GM23338 (cell line): Measurements from ENCODE around the gene EFHD2. TPM values are rescaled to one million over a fixed set of nuclear protein-coding genes. Genes with fewer than 3 reads are reported as not detected.

Source experiments
- ATAC-seq: fragments of 200-7000 bp; cut with Tn5 transposase; 3 replicates; pipeline ENCODE4 v1.9.1; 2020
- DNase-seq: peaks from one replicate; pipeline ENCODE4 v3.0.0-alpha.2; 2015; ENCODE audit warnings: low spot score
- H2AFZ ChIP-seq: fragments of 200-600 bp; sonication (generic); 2 replicates; pipeline ENCODE4 v1.8.0; 2016; ENCODE audit warnings: antibody characterized with exemption, mild to moderate bottlenecking, moderate library complexity
- H3F3A ChIP-seq: fragments of 200-600 bp; sonication (generic); replicated peaks from 2 replicates; pipeline ENCODE4 v1.8.0; 2017; ENCODE audit warnings: antibody characterized with exemption, mixed run types, low read depth
- H3K27ac ChIP-seq: fragments of 200-600 bp; sonication (generic); 2 replicates; pipeline ENCODE4 v1.6.1; 2016; ENCODE audit warnings: low read depth
- H3K27me3 ChIP-seq: fragments of 200-600 bp; sonication (generic); 2 replicates; pipeline ENCODE4 v1.8.0; 2016; ENCODE audit warnings: mild to moderate bottlenecking, mixed run types, moderate library complexity; ENCODE audit not compliant: insufficient read depth
- H3K36me3 ChIP-seq: fragments of 200-600 bp; sonication (generic); 2 replicates; pipeline ENCODE4 v1.8.0; 2016; ENCODE audit warnings: mild to moderate bottlenecking; ENCODE audit not compliant: insufficient read depth
- H3K4me1 ChIP-seq: fragments of 200-600 bp; sonication (generic); 2 replicates; pipeline ENCODE4 v1.8.0; 2016; ENCODE audit warnings: mild to moderate bottlenecking, moderate library complexity; ENCODE audit not compliant: insufficient read depth
- H3K4me2 ChIP-seq: fragments of 200-600 bp; sonication (generic); 2 replicates; pipeline ENCODE4 v1.7.1; 2017; ENCODE audit warnings: mixed run types
- H3K4me3 ChIP-seq: fragments of 200-600 bp; sonication (generic); 2 replicates; pipeline ENCODE4 v1.6.1; 2016; ENCODE audit warnings: mixed run types
- H3K79me2 ChIP-seq: fragments of 200-600 bp; sonication (generic); replicated peaks from 2 replicates; pipeline ENCODE4 v1.8.0; 2017; ENCODE audit warnings: mild to moderate bottlenecking; ENCODE audit not compliant: insufficient read depth
- H3K9me2 ChIP-seq: fragments of 200-600 bp; sonication (generic); 2 replicates; pipeline ENCODE4 v1.8.0; 2017; ENCODE audit not compliant: insufficient read depth
- H4K20me1 ChIP-seq: fragments of 200-600 bp; sonication (generic); replicated peaks from 2 replicates; pipeline ENCODE4 v1.8.0; 2017; ENCODE audit warnings: mild to moderate bottlenecking; ENCODE audit not compliant: insufficient read depth
- H3K27ac Mint-ChIP-seq: 2 replicates; pipeline ENCODE4 v1.8.0; 2020; ENCODE audit warnings: inconsistent platforms, mild to moderate bottlenecking, moderate library complexity, mixed read lengths
- H3K27me3 Mint-ChIP-seq: 3 replicates; pipeline ENCODE4 v1.8.0; 2022; ENCODE audit warnings: low read depth, mild to moderate bottlenecking, moderate library complexity, mixed read lengths, inconsistent platforms; ENCODE audit not compliant: insufficient read depth, poor library complexity
- H3K36me3 Mint-ChIP-seq: 3 replicates; pipeline ENCODE4 v1.8.0; 2021; ENCODE audit warnings: low read depth, mild to moderate bottlenecking, inconsistent platforms, moderate library complexity, mixed read lengths
- H3K4me1 Mint-ChIP-seq: 3 replicates; pipeline ENCODE4 v1.8.0; 2020; ENCODE audit warnings: mild to moderate bottlenecking, inconsistent platforms, mixed read lengths
- H3K4me3 Mint-ChIP-seq: 3 replicates; pipeline ENCODE4 v1.8.0; 2021; ENCODE audit warnings: moderate library complexity, mild to moderate bottlenecking, inconsistent platforms, mixed read lengths
- H3K9me3 Mint-ChIP-seq: 3 replicates; pipeline ENCODE4 v1.8.0; 2020; ENCODE audit warnings: moderate library complexity, mild to moderate bottlenecking, inconsistent platforms, mixed read lengths
- CREB1 ChIP-seq: fragments of 250-450 bp; sonication (Bioruptor Pico); IDR thresholded peaks from 2 replicates; pipeline ENCODE4 v1.5.0; 2020; ENCODE audit warnings: low read depth, mild to moderate bottlenecking, moderate library complexity
- EZH2 ChIP-seq: fragments of 200-600 bp; sonication (generic); IDR thresholded peaks from one replicate; pipeline ENCODE4 v1.8.0; 2017; ENCODE audit warnings: antibody characterized with exemption, mild to moderate bottlenecking, low read depth; ENCODE audit not compliant: unreplicated experiment
- EZH2phosphoT487 ChIP-seq: fragments of 200-600 bp; sonication (generic); IDR thresholded peaks from one replicate; pipeline ENCODE4 v1.8.1; 2018; ENCODE audit warnings: antibody characterized with exemption; ENCODE audit not compliant: unreplicated experiment
- JUNB ChIP-seq: IDR thresholded peaks from one replicate; pipeline ENCODE4 v1.6.1; 2016; ENCODE audit warnings: antibody characterized with exemption; ENCODE audit not compliant: unreplicated experiment
- NANOG ChIP-seq: IDR thresholded peaks from 2 replicates; pipeline ENCODE4 v1.6.1; 2016; ENCODE audit warnings: antibody characterized with exemption, borderline replicate concordance
- POLR2AphosphoS5 ChIP-seq: IDR thresholded peaks from 2 replicates; pipeline ENCODE4 v1.6.1; 2016; ENCODE audit warnings: antibody characterized with exemption, low read depth
- STAT1 ChIP-seq: IDR thresholded peaks from one replicate; pipeline ENCODE4 v1.6.1; 2016; ENCODE audit warnings: antibody characterized with exemption; ENCODE audit not compliant: unreplicated experiment
- ZNF331 ChIP-seq: fragments of 250-450 bp; sonication (Bioruptor Pico); IDR thresholded peaks from 2 replicates; pipeline ENCODE4 v1.5.0; 2020; ENCODE audit warnings: low read depth, mild to moderate bottlenecking, moderate library complexity
- polyA plus RNA-seq: library from polyadenylated mRNA; unstranded; fragments of >200 nt; fragmentation: Nextera tagmentation; extraction: Ambion mirVana; gene quantifications from 2 replicates; pipeline ENCODE4 v1.2.1, GENCODE V29; 2016
- total RNA-seq: library from RNA; depleted of rRNA; stranded (reverse); fragments of >200 nt; shearing (Covaris generic); gene quantifications from 2 replicates; pipeline ENCODE4 v1.2.3, GENCODE V29; 2014
- TF ChIP-seq, protein P1 (sequence below): IDR thresholded peaks from one replicate; pipeline ENCODE4 v1.6.1; 2018; ENCODE audit warnings: antibody characterized with exemption; ENCODE audit not compliant: unreplicated experiment
- TF ChIP-seq, protein P2 (sequence below): fragments of 250-450 bp; sonication (Bioruptor Pico); IDR thresholded peaks from 2 replicates; pipeline ENCODE4 v1.5.0; 2020; ENCODE audit warnings: mild to moderate bottlenecking, moderate library complexity
- TF ChIP-seq, protein P3 (sequence below), 2 experiments: fragments of 200-600 bp in 1 of 2; sonication (generic) in 1 of 2; conservative IDR thresholded peaks; 2 replicates each; pipeline versions ENCODE4 v1.5.1 to v1.6.1; 2016 to 2017; ENCODE audit warnings: antibody characterized with exemption in 2 of 2, low read depth in 2 of 2, mild to moderate bottlenecking in 2 of 2, moderate library complexity in 1 of 2

The EFHD2 gene
- total and polyA plus RNA-seq, 2 experiments from 2014 or later, result 22.8 to 23.7 TPM

DNA sequence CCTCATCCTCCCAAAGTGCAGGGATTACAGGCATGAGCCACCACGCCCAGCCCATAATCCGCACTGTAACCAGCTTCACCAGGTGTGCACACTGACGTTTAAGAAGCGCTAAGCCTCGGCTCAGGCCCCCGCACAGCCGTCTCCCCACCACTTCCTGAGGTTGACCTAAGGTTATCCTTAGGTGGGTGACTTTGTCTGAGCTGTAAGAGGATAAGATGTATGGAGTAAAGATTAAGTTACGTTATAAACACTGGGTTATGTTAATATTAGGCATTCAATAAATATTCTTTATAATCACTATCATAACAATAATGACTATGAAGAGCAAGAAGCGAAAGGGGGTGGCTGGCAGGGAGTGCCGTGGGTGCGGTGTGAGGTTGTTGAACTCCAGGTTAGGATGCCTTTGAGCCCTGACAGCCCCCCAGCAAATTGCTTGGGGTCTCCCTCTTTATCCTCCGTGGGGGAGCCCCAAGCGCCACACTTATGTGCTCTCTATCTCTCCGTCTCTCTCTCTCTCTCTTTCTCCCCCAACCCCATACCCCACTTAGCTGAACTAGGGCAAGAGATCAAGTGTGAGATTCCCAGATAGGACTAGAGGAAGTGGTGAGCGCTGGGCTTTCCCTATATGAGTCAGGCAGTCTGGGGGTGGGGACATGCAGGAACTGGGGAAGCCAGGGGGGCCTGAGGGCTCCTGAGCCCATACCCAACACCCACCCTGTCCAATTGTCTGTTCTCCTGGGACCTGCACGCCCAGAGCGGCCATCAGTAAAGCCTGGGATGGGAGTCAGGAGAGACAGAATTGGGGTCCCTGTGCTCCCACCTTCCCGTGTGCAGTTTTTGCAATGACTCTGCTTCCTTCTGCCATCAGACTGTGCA, 7.6 kb downstream of the EFHD2 start:
- H2AFZ ChIP-seq, result no peak overlapping the region
- Mint-ChIP-seq H3K27ac (no peak overlapping the region; the same call in 1 of the 2 replicates), H3K4me1 (peaks cover 10% of the 10 kb centered on the region), H3K36me3 (peaks cover 5% of the 10 kb centered on the region; the same call in 2 of the 3 replicates), H3K27me3 (peaks cover 6% of the 10 kb centered on the region), H3K9me3 (peaks cover 8% of the 10 kb centered on the region; the same call in 2 of the 3 replicates), H3K4me3 (no peak overlapping the region)
- H3K79me2 ChIP-seq, result no peaks in the 10 kb centered on the region
- H3K4me3 ChIP-seq, result no peak overlapping the region
- no peak for ATAC-seq
- H4K20me1 ChIP-seq, result no peaks in the 10 kb centered on the region; the same call in 1 of the 2 replicates
- no peaks in the 10 kb centered on the region for H3K4me1 ChIP-seq
- H3K9me2 ChIP-seq, result no peaks in the 10 kb centered on the region
- TF ChIP-seq, protein P1, sequence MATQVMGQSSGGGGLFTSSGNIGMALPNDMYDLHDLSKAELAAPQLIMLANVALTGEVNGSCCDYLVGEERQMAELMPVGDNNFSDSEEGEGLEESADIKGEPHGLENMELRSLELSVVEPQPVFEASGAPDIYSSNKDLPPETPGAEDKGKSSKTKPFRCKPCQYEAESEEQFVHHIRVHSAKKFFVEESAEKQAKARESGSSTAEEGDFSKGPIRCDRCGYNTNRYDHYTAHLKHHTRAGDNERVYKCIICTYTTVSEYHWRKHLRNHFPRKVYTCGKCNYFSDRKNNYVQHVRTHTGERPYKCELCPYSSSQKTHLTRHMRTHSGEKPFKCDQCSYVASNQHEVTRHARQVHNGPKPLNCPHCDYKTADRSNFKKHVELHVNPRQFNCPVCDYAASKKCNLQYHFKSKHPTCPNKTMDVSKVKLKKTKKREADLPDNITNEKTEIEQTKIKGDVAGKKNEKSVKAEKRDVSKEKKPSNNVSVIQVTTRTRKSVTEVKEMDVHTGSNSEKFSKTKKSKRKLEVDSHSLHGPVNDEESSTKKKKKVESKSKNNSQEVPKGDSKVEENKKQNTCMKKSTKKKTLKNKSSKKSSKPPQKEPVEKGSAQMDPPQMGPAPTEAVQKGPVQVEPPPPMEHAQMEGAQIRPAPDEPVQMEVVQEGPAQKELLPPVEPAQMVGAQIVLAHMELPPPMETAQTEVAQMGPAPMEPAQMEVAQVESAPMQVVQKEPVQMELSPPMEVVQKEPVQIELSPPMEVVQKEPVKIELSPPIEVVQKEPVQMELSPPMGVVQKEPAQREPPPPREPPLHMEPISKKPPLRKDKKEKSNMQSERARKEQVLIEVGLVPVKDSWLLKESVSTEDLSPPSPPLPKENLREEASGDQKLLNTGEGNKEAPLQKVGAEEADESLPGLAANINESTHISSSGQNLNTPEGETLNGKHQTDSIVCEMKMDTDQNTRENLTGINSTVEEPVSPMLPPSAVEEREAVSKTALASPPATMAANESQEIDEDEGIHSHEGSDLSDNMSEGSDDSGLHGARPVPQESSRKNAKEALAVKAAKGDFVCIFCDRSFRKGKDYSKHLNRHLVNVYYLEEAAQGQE, result no peak
- TF ChIP-seq, protein P2, sequence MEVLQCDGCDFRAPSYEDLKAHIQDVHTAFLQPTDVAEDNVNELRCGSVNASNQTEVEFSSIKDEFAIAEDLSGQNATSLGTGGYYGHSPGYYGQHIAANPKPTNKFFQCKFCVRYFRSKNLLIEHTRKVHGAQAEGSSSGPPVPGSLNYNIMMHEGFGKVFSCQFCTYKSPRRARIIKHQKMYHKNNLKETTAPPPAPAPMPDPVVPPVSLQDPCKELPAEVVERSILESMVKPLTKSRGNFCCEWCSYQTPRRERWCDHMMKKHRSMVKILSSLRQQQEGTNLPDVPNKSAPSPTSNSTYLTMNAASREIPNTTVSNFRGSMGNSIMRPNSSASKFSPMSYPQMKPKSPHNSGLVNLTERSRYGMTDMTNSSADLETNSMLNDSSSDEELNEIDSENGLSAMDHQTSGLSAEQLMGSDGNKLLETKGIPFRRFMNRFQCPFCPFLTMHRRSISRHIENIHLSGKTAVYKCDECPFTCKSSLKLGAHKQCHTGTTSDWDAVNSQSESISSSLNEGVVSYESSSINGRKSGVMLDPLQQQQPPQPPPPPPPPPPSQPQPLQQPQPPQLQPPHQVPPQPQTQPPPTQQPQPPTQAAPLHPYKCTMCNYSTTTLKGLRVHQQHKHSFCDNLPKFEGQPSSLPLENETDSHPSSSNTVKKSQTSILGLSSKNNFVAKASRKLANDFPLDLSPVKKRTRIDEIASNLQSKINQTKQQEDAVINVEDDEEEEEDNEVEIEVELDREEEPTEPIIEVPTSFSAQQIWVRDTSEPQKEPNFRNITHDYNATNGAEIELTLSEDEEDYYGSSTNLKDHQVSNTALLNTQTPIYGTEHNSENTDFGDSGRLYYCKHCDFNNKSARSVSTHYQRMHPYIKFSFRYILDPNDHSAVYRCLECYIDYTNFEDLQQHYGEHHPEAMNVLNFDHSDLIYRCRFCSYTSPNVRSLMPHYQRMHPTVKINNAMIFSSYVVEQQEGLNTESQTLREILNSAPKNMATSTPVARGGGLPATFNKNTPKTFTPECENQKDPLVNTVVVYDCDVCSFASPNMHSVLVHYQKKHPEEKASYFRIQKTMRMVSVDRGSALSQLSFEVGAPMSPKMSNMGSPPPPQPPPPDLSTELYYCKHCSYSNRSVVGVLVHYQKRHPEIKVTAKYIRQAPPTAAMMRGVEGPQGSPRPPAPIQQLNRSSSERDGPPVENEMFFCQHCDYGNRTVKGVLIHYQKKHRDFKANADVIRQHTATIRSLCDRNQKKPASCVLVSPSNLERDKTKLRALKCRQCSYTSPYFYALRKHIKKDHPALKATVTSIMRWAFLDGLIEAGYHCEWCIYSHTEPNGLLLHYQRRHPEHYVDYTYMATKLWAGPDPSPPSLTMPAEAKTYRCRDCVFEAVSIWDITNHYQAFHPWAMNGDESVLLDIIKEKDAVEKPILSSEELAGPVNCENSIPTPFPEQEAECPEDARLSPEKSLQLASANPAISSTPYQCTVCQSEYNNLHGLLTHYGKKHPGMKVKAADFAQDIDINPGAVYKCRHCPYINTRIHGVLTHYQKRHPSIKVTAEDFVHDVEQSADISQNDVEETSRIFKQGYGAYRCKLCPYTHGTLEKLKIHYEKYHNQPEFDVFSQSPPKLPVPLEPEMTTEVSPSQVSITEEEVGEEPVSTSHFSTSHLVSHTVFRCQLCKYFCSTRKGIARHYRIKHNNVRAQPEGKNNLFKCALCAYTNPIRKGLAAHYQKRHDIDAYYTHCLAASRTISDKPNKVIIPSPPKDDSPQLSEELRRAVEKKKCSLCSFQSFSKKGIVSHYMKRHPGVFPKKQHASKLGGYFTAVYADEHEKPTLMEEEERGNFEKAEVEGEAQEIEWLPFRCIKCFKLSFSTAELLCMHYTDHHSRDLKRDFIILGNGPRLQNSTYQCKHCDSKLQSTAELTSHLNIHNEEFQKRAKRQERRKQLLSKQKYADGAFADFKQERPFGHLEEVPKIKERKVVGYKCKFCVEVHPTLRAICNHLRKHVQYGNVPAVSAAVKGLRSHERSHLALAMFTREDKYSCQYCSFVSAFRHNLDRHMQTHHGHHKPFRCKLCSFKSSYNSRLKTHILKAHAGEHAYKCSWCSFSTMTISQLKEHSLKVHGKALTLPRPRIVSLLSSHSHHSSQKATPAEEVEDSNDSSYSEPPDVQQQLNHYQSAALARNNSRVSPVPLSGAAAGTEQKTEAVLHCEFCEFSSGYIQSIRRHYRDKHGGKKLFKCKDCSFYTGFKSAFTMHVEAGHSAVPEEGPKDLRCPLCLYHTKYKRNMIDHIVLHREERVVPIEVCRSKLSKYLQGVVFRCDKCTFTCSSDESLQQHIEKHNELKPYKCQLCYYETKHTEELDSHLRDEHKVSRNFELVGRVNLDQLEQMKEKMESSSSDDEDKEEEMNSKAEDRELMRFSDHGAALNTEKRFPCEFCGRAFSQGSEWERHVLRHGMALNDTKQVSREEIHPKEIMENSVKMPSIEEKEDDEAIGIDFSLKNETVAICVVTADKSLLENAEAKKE (CRISPR knock-in tag), result no peak
- TF ChIP-seq NANOG (no peak), CREB1 (CRISPR knock-in tag) (no peak), ZNF331 (CRISPR knock-in tag) (no peak), STAT1 (no peak), POLR2AphosphoS5 (no peak), EZH2phosphoT487 (no peak), JUNB (no peak), EZH2 (no peak)
- TF ChIP-seq, protein P3, sequence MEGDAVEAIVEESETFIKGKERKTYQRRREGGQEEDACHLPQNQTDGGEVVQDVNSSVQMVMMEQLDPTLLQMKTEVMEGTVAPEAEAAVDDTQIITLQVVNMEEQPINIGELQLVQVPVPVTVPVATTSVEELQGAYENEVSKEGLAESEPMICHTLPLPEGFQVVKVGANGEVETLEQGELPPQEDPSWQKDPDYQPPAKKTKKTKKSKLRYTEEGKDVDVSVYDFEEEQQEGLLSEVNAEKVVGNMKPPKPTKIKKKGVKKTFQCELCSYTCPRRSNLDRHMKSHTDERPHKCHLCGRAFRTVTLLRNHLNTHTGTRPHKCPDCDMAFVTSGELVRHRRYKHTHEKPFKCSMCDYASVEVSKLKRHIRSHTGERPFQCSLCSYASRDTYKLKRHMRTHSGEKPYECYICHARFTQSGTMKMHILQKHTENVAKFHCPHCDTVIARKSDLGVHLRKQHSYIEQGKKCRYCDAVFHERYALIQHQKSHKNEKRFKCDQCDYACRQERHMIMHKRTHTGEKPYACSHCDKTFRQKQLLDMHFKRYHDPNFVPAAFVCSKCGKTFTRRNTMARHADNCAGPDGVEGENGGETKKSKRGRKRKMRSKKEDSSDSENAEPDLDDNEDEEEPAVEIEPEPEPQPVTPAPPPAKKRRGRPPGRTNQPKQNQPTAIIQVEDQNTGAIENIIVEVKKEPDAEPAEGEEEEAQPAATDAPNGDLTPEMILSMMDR (conservative IDR thresholded peaks at IDR 0.05; ENCODE audit: low read depth in 2 of 2), result no peak
- no peak overlapping the region for H3K27ac ChIP-seq
- no peaks in the 10 kb centered on the region for H3K27me3 ChIP-seq
- no peaks in the 10 kb centered on the region for H3F3A ChIP-seq
- no peak for DNase-seq
- no peak overlapping the region for H3K4me2 ChIP-seq
- H3K36me3 ChIP-seq, result no peaks in the 10 kb centered on the region
